Activated CD4-positive, alpha-beta T cell treated with anti-CD3 and anti-CD28 coated beads for 48 hours (primary cell): ENCODE data around the gene CFAP46.
"Not testable (repeated sequence)": the region's sequence is repeated elsewhere in the genome, so short reads cannot be mapped to it uniquely, and the experiment has no call there.

Experiments
- DNase-seq: peaks from one replicate; pipeline ENCODE4 v3.0.0-alpha.2; 2020

The CFAP46 gene

DNA sequence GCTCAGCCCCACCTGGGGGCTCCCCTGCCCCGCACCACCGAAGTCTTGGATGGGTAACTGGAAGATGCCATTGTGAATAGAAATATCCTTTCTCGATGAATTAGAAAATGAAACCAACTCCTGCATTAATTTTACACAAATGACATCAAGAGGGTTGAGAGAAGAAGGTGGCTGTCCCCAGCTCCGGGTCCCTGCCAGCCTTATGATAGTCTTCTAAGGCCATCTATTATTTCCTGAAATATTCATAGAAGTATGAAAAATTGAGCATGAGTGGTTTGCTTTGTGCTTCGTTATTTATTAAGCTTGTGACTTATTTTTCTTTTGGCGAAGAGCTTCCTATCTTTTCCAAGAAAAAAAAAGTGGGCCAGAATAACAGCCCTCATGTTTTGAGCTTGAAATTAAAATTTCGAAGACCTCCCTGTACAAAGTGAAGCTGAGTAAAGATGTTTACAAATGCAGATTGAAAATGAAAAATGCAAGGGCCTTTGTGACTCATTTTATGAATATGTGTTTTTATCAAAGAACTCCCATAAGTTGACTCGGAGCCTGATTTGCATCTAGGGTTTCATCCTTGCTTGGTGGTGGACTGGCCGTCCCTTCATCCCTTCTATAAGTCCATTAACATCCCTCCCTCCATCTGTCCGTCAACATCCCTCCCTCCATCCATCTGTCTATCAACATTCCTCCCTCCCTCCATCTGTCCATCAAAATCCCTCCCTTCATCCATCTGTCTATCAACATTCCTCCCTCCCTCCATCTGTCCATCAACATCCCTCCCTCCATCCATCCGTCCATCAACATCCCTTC is 20.5 kb upstream of the CFAP46 start:
- DNase-seq = no peak

DNA sequence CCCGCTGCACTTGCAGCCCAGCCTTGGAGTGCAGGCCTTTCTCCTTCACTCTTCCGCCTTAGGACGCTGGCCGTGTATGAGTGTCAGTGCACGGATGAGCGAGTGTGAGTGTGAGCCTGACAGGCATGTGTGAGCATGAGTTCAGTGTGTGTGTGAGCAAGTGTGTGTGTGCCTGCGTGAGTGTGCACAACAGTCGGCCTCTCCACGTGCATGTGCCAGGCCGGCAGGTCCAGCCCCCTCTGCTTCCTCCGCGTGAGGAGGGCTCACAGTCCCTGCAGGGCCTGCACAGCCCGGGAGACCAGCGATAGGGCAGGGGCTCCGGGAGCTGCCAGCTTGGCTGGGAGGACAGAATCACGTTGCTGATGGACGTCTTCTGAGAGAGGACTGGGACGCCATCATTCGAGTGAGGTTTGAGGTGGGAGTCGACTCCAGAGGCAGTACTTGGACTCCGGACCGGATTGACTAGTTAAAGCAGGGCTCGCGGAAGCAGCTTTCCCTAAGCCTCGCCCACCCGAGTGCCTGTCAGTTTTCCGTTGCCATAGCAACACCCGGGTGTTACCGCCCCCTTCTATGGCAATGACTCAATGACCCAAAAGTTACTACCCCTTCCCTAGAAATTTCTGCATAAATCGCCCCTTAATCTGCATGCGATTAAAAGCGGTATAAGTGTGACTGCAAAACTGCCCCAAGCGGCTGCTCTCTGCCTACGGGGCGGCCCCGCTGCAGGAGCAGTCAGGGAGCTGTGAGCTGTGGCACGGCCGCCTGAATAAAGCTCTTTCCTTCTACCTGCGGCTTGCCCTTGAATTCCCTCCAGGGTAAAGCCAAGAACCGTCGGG is 19.6 kb upstream of the CFAP46 start:
- DNase-seq = peak; percentile 87

DNA sequence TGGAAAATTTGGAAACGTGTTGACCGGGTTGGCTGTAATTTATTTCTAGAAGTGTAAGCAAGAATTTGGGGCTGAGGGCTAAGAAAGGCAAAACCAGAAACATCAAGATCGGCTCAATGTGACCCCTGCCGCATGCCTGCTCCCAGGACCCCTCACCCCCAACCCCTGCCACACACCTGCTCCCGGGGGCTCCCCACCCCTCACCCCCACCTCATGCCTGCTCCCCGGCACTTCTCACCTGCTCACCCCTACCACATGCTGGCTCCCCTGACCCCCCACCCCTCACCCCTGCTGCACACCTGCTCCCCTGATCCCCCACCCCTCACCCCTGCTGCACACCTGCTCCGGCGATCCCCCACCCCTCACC is 19.0 kb upstream of the CFAP46 start:
- DNase-seq = no peak

DNA sequence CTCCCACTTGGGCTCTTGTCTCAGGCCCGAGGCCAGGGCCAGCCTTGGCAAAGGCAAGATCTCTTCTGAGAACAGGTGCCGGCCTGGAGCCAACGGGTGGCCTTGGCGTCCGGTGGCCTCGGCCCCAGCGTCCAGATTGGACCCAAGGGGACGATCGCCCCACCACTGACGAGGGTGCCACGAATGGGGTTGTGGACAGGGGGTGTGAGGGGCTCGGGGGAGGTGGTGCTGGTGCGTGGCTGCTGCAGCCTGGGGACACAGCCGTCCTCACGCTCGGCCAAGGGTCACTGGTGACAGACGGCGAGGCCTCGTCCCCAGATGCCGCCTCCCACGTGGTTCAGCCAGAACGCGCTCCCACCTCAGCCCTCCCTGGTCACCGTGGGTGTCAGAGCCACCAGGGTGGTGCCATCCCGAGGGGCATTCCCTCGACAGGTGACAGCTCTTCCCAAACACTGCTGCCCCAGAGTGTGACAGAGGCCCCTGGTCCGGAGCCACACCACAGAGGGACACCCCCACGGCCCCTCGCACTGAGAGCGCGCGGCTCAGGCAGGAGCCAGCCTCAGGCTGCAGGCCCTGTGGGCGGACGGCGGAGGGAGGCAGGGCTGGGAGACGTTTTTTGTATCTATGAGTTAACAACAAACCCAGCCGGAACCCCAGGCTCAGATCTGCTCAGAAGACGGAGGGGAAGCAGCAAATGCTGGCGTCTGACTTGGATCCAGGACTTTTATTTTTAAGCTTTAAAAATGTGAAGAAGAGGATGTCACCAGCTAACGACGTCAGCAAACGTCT is 18.5 kb upstream of the CFAP46 start:
- no peak for DNase-seq

DNA sequence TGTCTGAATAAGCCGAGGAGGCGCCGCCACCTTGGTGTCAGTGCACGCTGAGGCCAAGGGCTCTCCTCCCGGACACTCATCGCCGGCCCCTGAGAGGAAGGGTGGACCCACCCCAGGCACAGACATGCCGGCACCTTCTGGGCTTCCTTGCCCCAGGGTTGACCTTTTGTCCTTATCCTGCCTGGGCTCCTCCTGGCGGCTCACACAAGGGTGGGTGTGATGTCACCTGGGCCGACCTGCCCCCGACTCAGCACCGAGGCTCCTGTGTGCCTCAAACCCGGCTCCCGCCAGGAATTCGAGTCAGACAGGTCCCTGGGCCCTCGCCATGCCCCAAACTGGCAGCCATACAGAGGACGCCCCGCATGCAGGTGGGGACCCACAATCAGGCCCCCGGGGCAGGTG is 17.7 kb upstream of the CFAP46 start:
- DNase-seq = no peak

DNA sequence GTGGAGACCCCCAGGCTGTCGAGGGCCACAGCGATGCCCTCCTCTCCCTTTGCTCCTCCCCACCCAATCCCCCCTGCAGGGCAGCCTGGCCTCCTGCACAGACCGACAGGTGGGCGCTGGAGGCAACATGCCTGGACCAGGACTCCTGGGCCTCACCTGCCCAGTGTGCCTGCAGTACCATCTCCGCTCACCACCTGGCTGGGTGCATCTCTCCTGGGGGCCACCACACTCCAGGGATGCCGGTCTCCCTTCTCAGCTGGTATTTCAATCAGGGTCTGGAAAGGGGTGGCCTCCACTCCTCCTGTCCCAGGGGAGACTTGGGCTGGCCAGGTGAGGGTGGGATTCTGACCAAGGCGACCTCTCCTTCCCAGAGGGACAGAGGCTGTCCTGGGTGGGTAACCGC is 17.2 kb upstream of the CFAP46 start:
- no peak for DNase-seq

DNA sequence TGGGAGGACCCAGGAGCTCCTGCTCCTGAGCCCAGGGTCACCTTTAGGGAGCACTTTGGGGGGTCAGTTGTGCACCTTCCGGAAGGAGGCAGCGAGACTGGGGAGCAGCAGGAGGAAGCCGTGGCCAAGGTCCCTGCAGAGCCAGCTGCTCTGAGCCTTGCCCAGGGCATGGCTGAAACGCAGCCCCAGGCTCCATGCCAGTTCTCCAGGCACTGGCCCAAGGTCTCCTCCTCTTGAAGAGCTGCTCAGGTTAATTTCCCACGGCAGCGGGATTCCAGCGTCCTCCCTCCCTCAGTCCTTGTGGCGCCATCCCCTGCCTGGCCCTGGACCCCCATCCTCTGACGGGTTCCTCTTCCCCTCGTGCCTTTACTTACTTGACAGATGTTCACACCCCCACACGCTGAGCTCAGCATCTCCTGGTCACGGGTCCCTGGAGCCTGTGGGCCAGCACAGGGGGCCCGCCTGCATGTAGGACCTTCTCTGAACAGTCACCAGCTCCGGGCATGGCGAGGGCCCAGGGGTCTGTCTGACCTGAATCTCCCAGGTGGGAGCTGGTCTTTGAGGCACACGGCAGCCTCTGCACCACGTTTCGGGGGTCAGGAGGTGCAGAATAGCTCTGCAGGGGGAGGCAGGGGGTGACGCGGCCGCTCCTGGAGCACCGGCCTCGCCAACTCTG is 16.7 kb upstream of the CFAP46 start:
- DNase-seq = no peak

DNA sequence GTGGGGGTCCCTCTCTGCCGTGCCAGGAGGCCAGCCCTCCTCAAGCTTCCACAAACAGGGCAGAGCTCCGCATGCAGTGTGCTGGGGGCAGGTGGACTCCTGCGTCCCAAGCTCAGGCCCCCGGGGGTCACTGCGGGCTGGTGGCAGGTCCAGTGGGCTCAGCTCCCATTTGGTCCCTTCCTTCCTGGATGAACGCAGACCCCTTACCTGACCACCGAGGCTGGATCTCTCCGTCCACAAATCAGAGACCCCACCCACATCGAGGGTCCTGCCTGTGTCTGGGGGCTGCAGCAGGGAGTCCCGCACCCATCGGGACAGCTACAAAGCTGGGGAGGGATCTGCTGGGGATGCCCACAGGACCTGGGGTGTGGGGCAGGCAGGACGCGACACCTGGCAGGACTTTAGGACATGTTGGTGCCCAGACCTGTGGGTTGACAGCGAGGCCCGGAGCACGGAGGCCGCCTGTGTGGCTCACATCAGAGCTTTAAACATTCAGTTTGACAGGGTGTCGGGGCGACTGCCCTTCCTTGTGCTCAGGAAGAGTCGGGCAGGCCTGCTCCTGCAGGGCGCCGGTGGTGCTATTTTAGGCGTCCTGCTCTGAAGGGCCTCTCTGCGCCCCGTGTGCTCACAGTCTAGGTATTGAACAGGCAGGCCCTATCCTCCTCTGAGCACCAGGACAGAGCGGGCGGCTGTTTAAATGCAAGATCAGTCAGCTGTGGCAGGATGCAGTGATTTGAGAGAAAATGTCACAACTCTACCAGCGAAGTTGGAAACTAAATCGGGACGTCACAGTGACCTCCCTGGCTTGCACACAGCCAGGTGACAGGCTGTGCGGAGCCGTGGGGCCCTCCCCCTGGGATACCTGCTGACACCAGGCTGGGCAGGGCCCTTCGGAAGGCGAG is 15.9 kb upstream of the CFAP46 start:
- no peak for DNase-seq

DNA sequence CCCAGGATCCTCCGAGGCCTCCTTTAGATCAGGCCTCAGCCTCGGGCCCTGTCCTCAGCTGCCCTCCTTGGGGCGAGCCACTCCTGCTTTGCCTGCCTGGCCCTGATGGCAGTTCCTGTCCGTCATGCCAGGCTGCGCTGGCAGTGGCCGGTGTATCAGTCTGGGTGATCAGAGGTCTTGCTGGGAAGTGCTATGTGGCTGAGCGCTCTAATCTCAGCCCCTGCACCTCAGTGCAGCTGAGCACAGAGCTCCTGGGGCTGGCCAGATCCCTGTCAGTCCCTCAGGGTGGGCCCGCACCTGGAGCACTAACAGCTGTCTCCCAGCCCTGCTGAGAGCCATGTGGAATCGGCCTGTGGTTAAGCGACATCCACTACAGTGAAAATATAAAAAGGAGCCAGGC is 14.8 kb upstream of the CFAP46 start:
- DNase-seq = no peak

DNA sequence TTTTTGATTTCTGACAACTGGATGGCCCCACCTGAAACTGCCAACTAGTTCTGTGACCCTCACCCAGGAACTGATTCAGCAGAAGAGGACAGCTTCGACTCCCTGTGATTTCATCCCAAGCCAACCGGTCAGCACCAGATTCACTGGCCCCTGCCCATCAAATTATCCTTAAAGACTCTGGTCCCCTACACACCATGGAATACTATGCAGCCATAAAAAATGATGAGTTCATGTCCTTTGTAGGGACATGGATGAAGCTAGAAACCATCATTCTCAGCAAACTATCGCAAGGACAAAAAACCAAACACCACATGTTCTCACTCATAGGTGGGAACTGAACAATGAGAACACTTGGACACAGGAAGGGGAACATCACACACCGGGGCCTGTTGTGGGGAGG is 13.9 kb upstream of the CFAP46 start:
- not testable (repeated sequence) for DNase-seq

DNA sequence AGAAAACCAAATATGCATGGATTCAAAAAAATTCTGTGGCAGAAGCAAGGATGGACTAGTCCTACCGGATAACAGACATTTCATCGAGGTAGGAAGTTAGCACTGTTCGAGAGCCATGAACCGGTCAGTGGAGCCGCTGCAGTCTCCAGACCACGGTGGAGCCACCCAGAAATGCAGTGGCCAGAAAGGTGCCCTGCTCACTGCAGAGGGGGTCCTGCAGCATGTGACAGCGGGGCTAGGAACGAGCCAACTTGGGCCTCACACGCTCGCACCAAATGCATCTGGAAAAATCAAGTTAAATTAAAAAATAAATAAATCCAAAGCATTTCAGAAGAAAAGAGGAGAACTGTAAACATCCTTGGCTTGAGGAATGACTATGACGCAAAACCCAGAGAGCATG is 13.1 kb upstream of the CFAP46 start:
- no peak for DNase-seq

DNA sequence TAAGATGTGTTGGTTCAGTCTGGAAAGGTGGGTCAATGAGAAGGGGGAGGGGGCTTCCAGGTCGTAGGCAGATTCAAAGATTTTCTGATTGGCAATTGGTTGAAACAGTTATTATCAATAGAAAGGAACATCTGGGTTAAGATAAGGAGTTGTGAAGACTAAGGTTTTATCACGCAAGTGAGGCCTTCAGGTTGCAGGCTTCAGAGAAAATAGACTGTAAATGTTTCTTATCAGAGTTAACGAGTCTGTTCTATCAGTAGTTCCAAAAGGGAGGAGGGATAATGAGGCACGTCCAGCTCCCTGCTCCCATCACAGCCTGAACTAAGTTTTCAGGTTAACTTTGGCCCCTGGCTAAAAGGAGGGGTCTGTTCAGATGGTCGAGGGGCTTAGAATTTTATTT is 11.1 kb upstream of the CFAP46 start:
- DNase-seq = no peak

DNA sequence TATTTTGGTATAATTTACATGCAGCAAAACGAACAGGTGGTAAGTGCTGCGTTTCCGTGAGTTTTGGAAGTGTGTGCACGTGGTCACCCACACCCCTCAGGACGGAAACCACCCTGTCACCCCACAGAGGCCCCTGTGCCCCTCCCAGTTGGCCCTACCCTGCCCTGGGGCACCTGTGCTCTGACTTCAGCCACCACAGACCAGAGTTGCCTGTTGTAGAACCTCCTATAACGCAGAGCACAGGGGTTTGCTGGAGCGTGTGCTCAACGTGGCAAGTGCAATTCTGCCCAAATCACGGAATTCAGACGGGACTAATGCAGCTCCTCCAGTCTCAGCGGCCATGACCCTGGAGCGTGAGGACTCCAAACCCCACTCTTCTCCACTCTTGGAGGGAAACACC is 9.6 kb upstream of the CFAP46 start:
- no peak for DNase-seq

DNA sequence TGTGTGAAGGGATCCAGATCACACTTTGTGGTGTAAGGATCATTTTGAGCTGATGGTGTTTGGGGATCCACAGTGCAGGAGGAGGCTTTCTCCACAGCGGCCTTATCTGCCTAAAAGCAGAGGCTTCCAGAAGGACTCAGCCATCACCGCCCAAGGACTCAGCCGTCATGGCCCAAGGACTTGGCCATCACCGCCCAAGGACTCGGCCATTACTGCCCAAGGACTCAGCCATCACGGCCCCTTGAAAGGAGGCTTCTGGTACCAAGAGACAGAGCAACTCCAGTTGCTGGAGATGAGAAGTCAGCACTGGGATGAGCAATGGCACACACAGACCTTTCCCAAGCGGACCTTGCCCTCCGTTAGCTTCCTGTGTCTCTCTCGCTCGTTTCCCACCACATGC is 6.0 kb upstream of the CFAP46 start:
- DNase-seq = no peak

DNA sequence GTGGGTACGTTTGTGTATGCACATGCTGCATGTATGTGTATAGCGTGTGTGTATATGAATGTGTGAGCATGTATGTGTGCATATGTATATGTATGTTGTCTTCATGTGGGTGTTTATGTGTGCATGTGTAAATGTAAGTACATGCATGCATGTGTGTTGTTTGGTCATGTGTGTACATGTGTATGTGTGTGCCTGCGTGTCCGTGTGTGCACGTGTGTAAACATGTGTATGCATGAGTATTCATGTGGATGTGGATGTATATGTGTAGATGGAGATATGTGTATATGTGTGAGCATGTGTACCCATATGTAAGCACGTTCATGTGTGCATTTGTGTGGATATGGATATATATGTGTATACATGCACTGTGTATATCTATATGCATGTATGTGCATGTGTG is 5.5 kb upstream of the CFAP46 start:
- no peak for DNase-seq

DNA sequence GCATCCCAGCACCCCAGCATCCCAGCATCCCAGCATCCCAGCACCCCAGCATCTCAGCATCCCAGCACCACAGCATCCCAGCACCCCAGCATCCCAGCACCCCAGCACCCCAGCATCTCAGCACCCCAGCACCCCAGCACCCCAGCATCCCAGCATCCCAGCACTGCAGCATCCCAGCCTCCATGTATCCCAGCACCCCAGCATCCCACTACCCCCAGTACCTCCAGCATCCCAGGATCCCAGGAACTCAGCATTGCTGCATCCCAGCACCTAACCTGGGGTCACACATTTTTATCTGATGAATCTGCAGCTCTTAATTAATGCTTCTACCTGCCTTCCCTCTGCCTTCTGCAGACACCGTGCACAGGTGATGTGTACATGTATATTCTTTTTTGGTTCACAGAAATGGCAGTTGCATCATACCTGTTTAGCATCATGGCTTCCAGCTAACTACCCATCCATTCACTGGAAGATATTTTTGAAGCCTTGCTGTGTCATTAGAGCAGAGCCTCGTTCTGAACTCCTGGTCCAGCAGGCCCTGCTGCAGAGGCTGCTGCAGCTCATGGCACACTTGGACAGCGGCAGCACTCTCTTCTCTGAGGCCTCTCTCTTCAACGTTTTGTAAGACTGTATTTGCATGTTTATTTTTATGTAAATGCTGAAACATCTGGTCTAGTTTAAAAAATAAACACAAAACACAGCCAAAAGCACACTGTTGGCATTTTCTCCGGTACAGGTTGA is 4.6 kb upstream of the CFAP46 start:
- no peak for DNase-seq

DNA sequence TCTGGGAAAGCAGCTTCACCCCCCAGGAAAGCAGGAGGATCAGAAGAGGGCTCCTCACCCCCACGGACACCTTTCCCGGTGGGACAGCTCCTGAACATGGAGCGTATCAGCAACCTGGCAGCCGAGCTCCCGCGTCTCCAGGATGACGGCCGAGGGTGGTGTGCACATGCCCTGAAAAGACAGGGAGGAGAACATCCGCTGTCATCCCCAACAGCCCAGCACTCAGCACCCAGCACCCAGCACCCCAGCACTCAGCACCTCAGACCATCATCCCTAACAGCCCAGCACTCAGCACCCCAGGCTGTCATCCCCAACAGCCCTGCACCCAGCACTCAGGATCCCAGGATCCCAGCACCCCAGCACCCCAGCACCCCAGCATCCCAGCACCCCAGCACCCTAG is 3.9 kb upstream of the CFAP46 start:
- DNase-seq = no peak

DNA sequence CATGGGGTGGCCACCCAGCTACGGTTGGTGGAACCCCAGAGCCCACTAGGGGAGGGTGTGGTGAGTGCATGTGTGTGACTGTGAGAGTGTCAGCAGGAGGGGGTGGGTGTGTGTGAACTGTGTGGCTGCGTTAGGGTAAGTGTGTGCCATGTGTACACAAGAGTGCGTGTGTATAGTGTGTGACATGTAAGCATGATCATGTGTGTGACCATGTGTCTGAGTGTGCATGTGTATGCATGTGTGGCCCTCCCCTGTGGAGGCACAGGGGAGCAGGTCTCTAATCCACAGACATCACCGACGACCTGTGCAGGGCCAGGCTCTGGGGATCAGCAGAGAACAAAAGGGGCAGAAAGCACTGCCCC is 3.5 kb upstream of the CFAP46 start:
- DNase-seq = no peak

DNA sequence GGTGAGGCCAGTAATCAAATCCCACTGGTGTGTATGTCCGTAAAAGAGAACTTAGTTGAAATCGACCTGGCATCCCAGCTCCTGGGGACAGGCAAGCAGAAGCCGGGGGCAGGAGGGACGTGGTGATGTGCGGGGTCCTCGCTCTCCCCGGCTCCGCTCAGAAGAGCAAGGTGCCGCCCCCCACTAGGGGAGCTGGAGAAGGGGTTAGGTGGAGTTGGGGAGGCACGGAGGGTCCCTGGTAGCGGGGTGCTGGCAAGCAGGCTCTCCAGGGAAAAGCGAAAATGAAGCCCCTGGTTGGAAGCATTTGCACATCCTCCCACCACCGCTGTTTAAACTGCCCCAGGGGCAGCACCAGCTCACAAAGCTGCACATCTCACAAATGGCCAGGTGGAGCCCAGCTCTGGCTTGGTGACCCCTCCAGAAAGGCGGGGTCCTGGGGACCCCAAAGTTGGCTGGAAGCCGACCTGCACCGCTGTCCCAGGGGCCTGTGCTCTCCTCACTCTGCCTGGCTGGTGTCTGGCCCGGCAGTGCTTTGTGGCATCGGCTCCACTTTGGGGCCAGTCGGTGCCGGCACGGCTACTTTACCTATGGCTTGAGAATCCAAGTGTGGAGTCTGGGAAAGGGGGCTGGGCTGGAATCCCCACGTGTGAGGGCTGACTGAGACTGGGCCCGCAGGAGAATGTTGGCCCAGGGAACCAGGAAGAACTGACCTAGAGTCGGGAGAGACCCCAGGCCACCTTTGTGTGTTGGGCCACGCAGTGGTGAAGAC is 2.9 kb upstream of the CFAP46 start:
- no peak for DNase-seq

DNA sequence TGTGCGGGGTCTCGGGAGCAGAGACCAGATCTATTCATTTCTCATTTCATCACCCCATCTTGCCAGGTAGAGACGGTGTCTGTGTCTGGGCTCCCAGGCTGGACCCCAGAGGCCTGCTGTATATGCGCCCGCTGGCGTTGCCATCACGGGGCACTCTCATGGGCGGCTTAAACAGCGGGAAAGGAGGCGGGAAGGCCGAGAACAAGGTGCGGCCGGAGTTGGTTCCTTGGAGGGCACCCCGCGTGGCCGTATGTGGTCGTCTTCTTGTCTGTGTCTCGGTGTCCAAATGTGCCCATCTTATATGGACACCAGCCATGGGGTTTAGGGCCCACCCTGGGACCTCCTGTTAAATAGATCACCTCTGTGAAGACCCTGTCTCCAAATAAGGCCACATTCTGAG is 2.1 kb upstream of the CFAP46 start:
- DNase-seq = no peak
